GM12878 (cell line): ENCODE results near the gene ANXA8L1. TPM values are rescaled to one million over a fixed set of nuclear protein-coding genes. Genes with fewer than 3 reads are reported as not detected.
"Not testable (repeated sequence)": the region's sequence is repeated elsewhere in the genome, so short reads cannot be mapped to it uniquely, and the experiment has no call there.

Experiments used
- ATAC-seq: fragments of 200-7000 bp; cut with Tn5 transposase; 3 replicates; pipeline ENCODE4 v1.9.1; 2020; ENCODE audit warnings: mild to moderate bottlenecking, moderate library complexity
- BruUV-seq: library from RNA; stranded (reverse); fragments of 400-500 nt; replicated peaks from 2 replicates; lab custom pipeline; 2021; lab: Mats Ljungman, UMichigan
- CTCF ChIA-PET: fragments of 300-600 bp; sonication (Branson Sonifier 250); formaldehyde crosslinking; extraction: SDS; loops from one replicate; lab custom pipeline; 2021; ENCODE audit warnings: inconsistent platforms; lab: Yijun Ruan, JAX
- POLR2A ChIA-PET: fragments of 350-600 bp; formaldehyde crosslinking; extraction: SDS; loops from one replicate; lab custom pipeline; 2021; ENCODE audit warnings: inconsistent platforms; lab: Charles Lee
- RAD21 ChIA-PET: fragments of 300-600 bp; sonication (Branson Sonifier 250); formaldehyde crosslinking; loops from one replicate; lab custom pipeline; 2023; ENCODE audit warnings: antibody characterized with exemption; ENCODE audit not compliant: unreplicated experiment; lab: Charles Lee
- SMC1A ChIA-PET: fragments of 300-600 bp; sonication (Branson Sonifier 250); formaldehyde crosslinking; loops from one replicate; lab custom pipeline; 2023; ENCODE audit not compliant: unreplicated experiment, uncharacterized antibody; lab: Charles Lee
- DNase-seq: peaks from one replicate; pipeline ENCODE4 v3.0.0-alpha.2; 2011; ENCODE audit warnings: low read depth, low spot score
- FAIRE-seq: peaks from 3 replicates; lab custom pipeline; 2011; peaks lifted over from hg19 to GRCh38; lab: Jason Lieb, UNC
- H2AFZ ChIP-seq: 2 replicates; pipeline ENCODE4 v1.6.0; 2011; ENCODE audit warnings: low read depth, low read length, control low read depth; ENCODE audit not compliant: control insufficient read depth
- H3K27ac ChIP-seq: 2 replicates; pipeline ENCODE4 v1.5.1; 2011; ENCODE audit warnings: control low read depth; ENCODE audit not compliant: control insufficient read depth, insufficient read depth
- H3K27me3 ChIP-seq, 2 experiments: replicated peaks in 1 of 2; 2 replicates each; pipeline versions ENCODE4 v1.6.0 to v1.6.1; 2011; ENCODE audit warnings: low read length in 1 of 2; ENCODE audit not compliant: control insufficient read depth in 2 of 2, insufficient read depth in 2 of 2
- H3K36me3 ChIP-seq, 2 experiments: 2 replicates each; pipeline ENCODE4 v1.5.1; 2011; ENCODE audit warnings: low read length in 1 of 2; ENCODE audit not compliant: control insufficient read depth in 2 of 2, insufficient read depth in 2 of 2
- H3K4me1 ChIP-seq: 2 replicates; pipeline ENCODE4 v1.6.1; 2011; ENCODE audit warnings: mild to moderate bottlenecking, low read length, moderate library complexity, mixed read lengths; ENCODE audit not compliant: control insufficient read depth, insufficient read depth
- H3K4me2 ChIP-seq: 2 replicates; pipeline ENCODE4 v1.6.0; 2011; ENCODE audit warnings: control low read depth; ENCODE audit not compliant: control insufficient read depth, insufficient read depth
- H3K4me3 ChIP-seq: fragments of 200-600 bp; sonication (generic); 2 replicates; pipeline ENCODE4 v1.5.1; 2016
- H3K79me2 ChIP-seq: 2 replicates; pipeline ENCODE4 v1.6.0; 2011; ENCODE audit warnings: low read length; ENCODE audit not compliant: control insufficient read depth, insufficient read depth
- H3K9ac ChIP-seq: 2 replicates; pipeline ENCODE4 v1.8.0; 2011; ENCODE audit warnings: low read length, control low read depth, mixed read lengths; ENCODE audit not compliant: control insufficient read depth, insufficient read depth
- H3K9me3 ChIP-seq: replicated peaks from 3 replicates; pipeline ENCODE4 v1.5.1; 2011; ENCODE audit warnings: mild to moderate bottlenecking, low read length; ENCODE audit not compliant: control insufficient read depth, insufficient read depth
- H4K20me1 ChIP-seq: 2 replicates; pipeline ENCODE4 v1.6.0; 2011; ENCODE audit not compliant: control insufficient read depth, insufficient read depth
- WGBS: methylation state at CpG from one replicate; pipeline ENCODE4 v1.1.6; 2016; ENCODE audit warnings: low lambda C conversion rate; ENCODE audit not compliant: insufficient replicate concordance, insufficient coverage; ENCODE audit errors: missing lambda C conversion rate; 5-methylcytosine and 5-hydroxymethylcytosine counted together
- in situ Hi-C: fragments of 300-500 bp; cut with MboI; formaldehyde crosslinking; loops from 9 replicates; pipeline ENCODE4 v1.14.3; 2018; ENCODE audit warnings: mixed read lengths
- intact Hi-C: fragments of 100-400 bp; cut with micrococcal nuclease; formaldehyde crosslinking; loops from one replicate; pipeline ENCODE4 v1.14.2; 2022; ENCODE audit not compliant: unreplicated experiment
- polyA plus RNA-seq, 11 experiments: library from polyadenylated mRNA; depleted of rRNA in 4 of 11; unstranded in 6 of 11; stranded (reverse) in 5 of 11; fragments of >200 nt; fragmentation: Nextera tagmentation in 4 of 11; fragmentation: Illumina TruSeq in 1 of 11; extraction: Ambion mirVana in 4 of 11; extraction: Trizol in 1 of 11; gene quantifications; 1 replicate in 1 of 11; 2 replicates in 10 of 11; pipeline versions ENCODE4 v1.2.1 to v1.2.3, GENCODE V29; 2011 to 2016; ENCODE audit warnings: inconsistent platforms in 2 of 11, missing spikeins in 2 of 11, low read depth in 1 of 11
- total RNA-seq, 4 experiments: library from RNA; depleted of rRNA in 3 of 4; stranded (reverse); fragments of >200 nt in 3 of 4; fragmentation: Illumina TruSeq in 1 of 4; extraction: Trizol in 1 of 4; gene quantifications; 2 replicates each; pipeline versions ENCODE4 v1.2.1 to v1.2.3, GENCODE V29; 2013 to 2021

Gene ANXA8L1
- total and polyA plus RNA-seq, 10 of the 15 experiments (the other 5 are each of a cell fraction or from before 2014, with no cell fraction given): 0.04 to 0.49 (median 0.22) TPM; not detected in 3

DNA sequence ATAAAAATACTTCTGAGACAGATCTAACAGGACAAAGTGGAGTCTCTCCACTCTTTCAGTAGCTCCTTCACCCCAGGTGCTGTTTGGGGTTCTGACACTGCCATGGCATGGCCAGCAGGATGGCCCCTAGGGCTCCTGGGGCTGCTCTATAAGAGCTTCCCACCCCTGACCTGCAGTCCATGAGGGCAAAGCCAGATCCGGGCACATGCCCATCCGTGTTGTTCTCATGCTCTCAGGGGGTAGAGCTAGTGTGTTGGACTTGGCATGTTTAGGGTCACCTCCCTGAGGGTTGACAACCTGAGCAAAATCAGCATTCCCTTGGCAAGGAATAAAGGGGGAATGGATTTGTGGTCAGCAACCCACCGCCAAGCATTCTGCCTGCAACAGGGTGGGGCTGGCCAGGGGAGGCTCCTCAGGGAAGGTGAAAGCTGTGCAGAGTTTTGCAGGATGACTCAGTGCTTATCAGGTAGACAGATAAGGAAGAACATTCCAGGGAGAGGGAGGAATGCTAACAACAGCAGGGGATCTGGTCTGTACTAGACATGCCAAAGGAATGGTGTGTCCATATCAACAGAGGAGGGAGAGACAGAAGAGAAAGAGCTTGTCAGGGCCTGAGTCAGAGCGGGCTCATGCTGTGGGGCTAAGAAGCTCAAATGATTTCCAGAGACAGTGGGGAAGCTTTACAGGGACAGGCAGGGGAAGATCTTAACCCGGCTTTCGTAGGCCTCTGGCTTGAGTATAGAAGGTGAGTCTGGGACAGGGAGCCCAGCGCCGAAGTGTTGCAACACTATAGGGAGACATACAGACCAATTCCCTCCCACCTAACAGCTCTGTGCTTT lies 21.1 kb downstream of the ANXA8L1 start:
- H3K9ac ChIP-seq, CTCF ChIA-PET, H3K4me2 ChIP-seq, H3K79me2 ChIP-seq, RAD21 ChIA-PET, POLR2A ChIA-PET, intact Hi-C loops, H2AFZ ChIP-seq, H3K4me1 ChIP-seq, H3K4me3 ChIP-seq, FAIRE-seq, BruUV-seq, H3K27ac ChIP-seq, H3K9me3 ChIP-seq, SMC1A ChIA-PET, H4K20me1 ChIP-seq, DNase-seq, H3K36me3 ChIP-seq, H3K27me3 ChIP-seq, ATAC-seq, in situ Hi-C loops: not testable (repeated sequence)
- 58% methylated on average over 7 of the region's 8 CpGs for WGBS

DNA sequence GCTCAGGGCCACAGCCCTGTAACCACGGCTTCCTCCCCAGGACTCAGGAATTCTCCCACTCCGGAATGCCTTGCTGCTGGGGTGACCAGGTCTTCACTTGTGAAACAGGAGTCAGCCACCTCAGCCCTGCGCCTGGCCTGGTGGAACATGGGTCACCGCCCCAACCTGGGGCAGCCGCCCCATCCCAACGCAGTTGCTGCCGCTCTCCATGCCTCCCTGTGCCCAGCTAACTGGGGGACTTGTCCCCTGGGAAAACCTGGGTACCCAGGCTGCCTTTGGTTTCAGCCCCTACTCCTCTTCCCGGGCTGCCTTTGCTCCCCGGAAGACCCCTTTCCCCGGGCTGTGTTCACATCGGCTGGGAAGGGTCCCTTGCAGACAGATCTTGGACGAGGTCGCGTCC lies 22.2 kb downstream of the ANXA8L1 start:
- H3K36me3 ChIP-seq, ATAC-seq, H2AFZ ChIP-seq, intact Hi-C loops, POLR2A ChIA-PET, H3K9me3 ChIP-seq, SMC1A ChIA-PET, BruUV-seq, CTCF ChIA-PET, H3K4me1 ChIP-seq, in situ Hi-C loops, H4K20me1 ChIP-seq, H3K27ac ChIP-seq, DNase-seq, H3K4me2 ChIP-seq, FAIRE-seq, H3K9ac ChIP-seq, RAD21 ChIA-PET, H3K4me3 ChIP-seq, H3K79me2 ChIP-seq, H3K27me3 ChIP-seq: not testable (repeated sequence)
- 56% methylated on average over 12 of the region's 14 CpGs for WGBS

DNA sequence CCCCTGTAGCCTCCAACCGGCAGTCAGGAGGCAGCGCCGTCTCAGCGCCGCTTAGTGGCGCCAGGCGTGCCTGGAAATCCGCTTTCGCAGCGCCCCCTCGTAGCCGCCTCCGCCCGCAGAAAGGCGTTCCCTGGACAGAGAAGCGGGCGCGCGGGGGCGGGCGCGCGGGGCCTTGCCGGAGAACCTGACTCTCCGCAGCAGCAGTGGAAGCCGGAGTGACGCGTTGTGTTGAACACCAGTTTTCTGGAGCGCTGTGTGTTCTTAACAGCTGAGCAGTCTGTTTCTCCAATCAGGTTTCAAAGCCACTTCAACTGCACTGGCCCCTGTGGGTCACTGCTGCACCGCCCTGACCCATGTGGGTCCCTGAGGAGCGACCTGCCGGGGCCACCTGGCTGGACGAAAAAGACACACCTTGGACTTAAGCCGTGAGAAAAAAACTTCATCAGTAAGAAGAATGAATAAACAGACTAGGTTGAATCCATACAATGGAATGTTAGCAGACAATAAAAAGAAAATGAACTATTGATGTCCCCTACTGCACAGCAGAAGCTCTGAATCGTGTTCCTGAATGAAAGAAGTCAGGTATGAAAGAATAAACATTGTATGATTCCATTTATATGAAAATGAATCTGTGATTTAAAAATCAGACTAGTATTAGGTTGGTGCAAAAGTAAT lies 22.8 kb downstream of the ANXA8L1 start:
- BruUV-seq, H4K20me1 ChIP-seq, H3K9me3 ChIP-seq, H2AFZ ChIP-seq, CTCF ChIA-PET, intact Hi-C loops, H3K79me2 ChIP-seq, SMC1A ChIA-PET, DNase-seq, H3K4me2 ChIP-seq, RAD21 ChIA-PET, H3K27ac ChIP-seq, H3K4me3 ChIP-seq, H3K4me1 ChIP-seq, FAIRE-seq, POLR2A ChIA-PET, H3K9ac ChIP-seq, in situ Hi-C loops, H3K27me3 ChIP-seq, H3K36me3 ChIP-seq: not testable (repeated sequence)
- peak; percentile 80 for ATAC-seq
- WGBS: 3% methylated on average over 7 of the region's 35 CpGs

DNA sequence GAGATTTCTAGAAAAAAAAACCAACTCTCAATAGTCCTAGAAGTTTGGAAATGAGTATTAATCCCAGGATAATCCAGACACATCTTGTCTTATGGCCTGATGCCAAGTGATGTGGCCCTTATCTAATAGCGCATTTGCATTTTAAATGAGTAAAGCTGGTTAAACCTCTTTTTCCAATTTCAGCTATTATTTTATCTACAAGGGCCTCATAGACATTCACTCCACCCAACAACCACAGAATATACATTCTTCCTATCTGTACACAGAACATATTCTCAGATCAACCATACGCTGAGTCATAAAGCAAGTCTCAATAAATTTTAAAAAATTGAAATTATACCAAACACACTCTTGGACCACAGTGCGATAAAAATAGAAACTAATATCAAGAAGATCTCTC lies 34.0 kb downstream of the ANXA8L1 start:
- intact Hi-C loops, BruUV-seq, H3K4me1 ChIP-seq, H3K36me3 ChIP-seq, H3K4me3 ChIP-seq, H3K9ac ChIP-seq, in situ Hi-C loops, H3K27ac ChIP-seq, SMC1A ChIA-PET, H3K27me3 ChIP-seq, POLR2A ChIA-PET, H3K79me2 ChIP-seq, FAIRE-seq, H3K4me2 ChIP-seq, H2AFZ ChIP-seq, ATAC-seq, H3K9me3 ChIP-seq, RAD21 ChIA-PET, DNase-seq, H4K20me1 ChIP-seq, CTCF ChIA-PET: not testable (repeated sequence)
- WGBS: 71% methylated on average over 3 of the region's 3 CpGs
